ENCODE data around the gene IGF2BP1. TPM values are rescaled to one million over a fixed set of nuclear protein-coding genes. Genes with fewer than 3 reads are reported as not detected.

The IGF2BP1 gene
- total and polyA plus RNA-seq, 3 donors from 2014 or later: 10.4 to 19.9 (median 19.3) TPM

DNA sequence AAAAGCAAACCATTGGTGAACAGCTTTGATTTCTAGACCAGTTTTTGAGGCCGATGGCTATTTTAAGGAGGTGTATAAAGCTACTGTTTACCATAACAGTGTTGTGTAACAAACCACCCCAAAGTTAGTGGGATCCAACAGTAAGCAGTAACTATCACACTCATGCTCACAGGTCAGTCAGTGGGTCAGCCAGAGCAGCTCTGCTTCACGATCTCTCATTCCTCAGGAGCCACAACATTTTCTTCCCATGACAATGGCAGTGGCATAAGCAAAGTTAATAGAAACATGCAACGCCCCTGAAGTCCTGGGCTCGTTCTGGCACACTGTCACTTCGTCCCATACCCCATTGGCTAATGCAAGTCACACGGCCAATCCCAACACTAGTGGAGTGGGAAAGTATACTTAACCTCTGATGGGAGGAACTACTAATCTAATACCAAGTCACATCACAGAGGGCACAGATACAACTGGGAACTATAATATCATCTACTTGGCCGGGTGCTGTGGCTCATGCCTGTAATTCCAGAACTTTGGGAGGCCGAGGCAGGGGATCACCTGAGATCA, 107.4 kb downstream of the IGF2BP1 start:
- Histone ChIP-seq H3K27me3 (no peaks in the 10 kb centered on the region), H3K4me3 (no peak overlapping the region), H3K9me3 (no peaks in the 10 kb centered on the region), H3K4me1 (no peaks in the 10 kb centered on the region), H3K36me3 (ENCODE audit: low read depth, missing control alignments) (no peaks in the 10 kb centered on the region), H3K27ac (no peak overlapping the region)
- DNase-seq: no peak
- WGBS, 2 donors: 74 to 81% methylated on average over 7 to 8 of the region's 8 CpGs
- intact Hi-C loops (cut with DNase I; ENCODE audit: low total_unique reads): no loop called here
- TF ChIP-seq CTCF (IDR thresholded peaks at IDR 0.05): no peak
- TF ChIP-seq POLR2A (IDR thresholded peaks at IDR 0.05): no peak

Small RNAs within 50 kb of the gene (small RNA-seq; reads per million reads assigned to genes)
- gene RF00017: 0 reads per million in 2 donors
- 0 reads per million in 2 donors for gene RF01210
- gene RNU1-42P: 0 reads per million in 2 donors
- gene RNU6-826P: 0 to 0.18 reads per million in 2 donors

Other genes starting within 250 kb of the IGF2BP1 start
- 10 to 100 TPM; 18.5 to 44.3 TPM for gene TTLL6, start 180.2 kb upstream of the IGF2BP1 start, total RNA-seq
- gene TTLL6, start 180.2 kb upstream of the IGF2BP1 start, polyA plus RNA-seq (ENCODE audit: insufficient read depth, low read depth, low replicate concordance): 70.9 TPM
- gene CALCOCO2, start 166.3 kb upstream of the IGF2BP1 start, total RNA-seq: 100 to 1,000 TPM; 117 to 153 TPM
- gene CALCOCO2, start 166.3 kb upstream of the IGF2BP1 start, polyA plus RNA-seq (ENCODE audit: insufficient read depth, low read depth, low replicate concordance): 351 TPM
- gene ATP5MC1, start 104.6 kb upstream of the IGF2BP1 start, total RNA-seq: 10 to 100 TPM; 59.9 to 62.6 TPM
- 124 TPM for gene ATP5MC1, start 104.6 kb upstream of the IGF2BP1 start, polyA plus RNA-seq (ENCODE audit: insufficient read depth, low read depth, low replicate concordance)
- gene UBE2Z, start 89.0 kb upstream of the IGF2BP1 start, total RNA-seq: 100 to 1,000 TPM in 1 of 2 donors, 10 to 100 TPM in 1; 82.3 to 107 TPM
- gene UBE2Z, start 89.0 kb upstream of the IGF2BP1 start, polyA plus RNA-seq (ENCODE audit: insufficient read depth, low read depth, low replicate concordance): 74.6 TPM
- gene SNF8, start 52.5 kb upstream of the IGF2BP1 start, total RNA-seq: 100 to 1,000 TPM in 1 of 2 donors, 10 to 100 TPM in 1; 71.9 to 100 TPM
- gene SNF8, start 52.5 kb upstream of the IGF2BP1 start, polyA plus RNA-seq (ENCODE audit: insufficient read depth, low read depth, low replicate concordance): 123 TPM
- gene GIP, start 28.8 kb upstream of the IGF2BP1 start, total RNA-seq: 1 to 10 TPM in 1 of 2 donors, not detected in 1; 1.3 TPM
- not detected for gene GIP, start 28.8 kb upstream of the IGF2BP1 start, polyA plus RNA-seq (ENCODE audit: insufficient read depth, low read depth, low replicate concordance)
- under 1 TPM; 0.24 to 0.37 TPM for gene B4GALNT2, start 135.4 kb downstream of the IGF2BP1 start, total RNA-seq
- 0.69 TPM for gene B4GALNT2, start 135.4 kb downstream of the IGF2BP1 start, polyA plus RNA-seq (ENCODE audit: insufficient read depth, low read depth, low replicate concordance)
- gene GNGT2, start 213.2 kb downstream of the IGF2BP1 start, total RNA-seq: under 1 TPM in 1 of 2 donors, not detected in 1; 0.68 TPM
- 2.2 TPM for gene GNGT2, start 213.2 kb downstream of the IGF2BP1 start, polyA plus RNA-seq (ENCODE audit: insufficient read depth, low read depth, low replicate concordance)
- 1 to 10 TPM in 1 of 2 donors, under 1 TPM in 1; 0.87 to 2.2 TPM for gene ABI3, start 213.3 kb downstream of the IGF2BP1 start, total RNA-seq
- gene ABI3, start 213.3 kb downstream of the IGF2BP1 start, polyA plus RNA-seq (ENCODE audit: insufficient read depth, low read depth, low replicate concordance): 3.9 TPM
- 100 to 1,000 TPM in 1 of 2 donors, 10 to 100 TPM in 1; 35.4 to 138 TPM for gene PHOSPHO1, start 233.4 kb downstream of the IGF2BP1 start, total RNA-seq
- gene PHOSPHO1, start 233.4 kb downstream of the IGF2BP1 start, polyA plus RNA-seq (ENCODE audit: insufficient read depth, low read depth, low replicate concordance): 99.5 TPM

Measured in testis (tissue), 3 donors.